LNCaP clone FGC (cell line): ENCODE data around the gene SMG6.

Source experiments
- DNase-seq: peaks from one replicate; pipeline ENCODE4 v3.0.0-alpha.2; 2011; ENCODE audit warnings: low read depth
- H3K4me3 ChIP-seq: 2 replicates; pipeline ENCODE4 v1.5.1; 2011; ENCODE audit warnings: mild to moderate bottlenecking, low read depth, low read length, control low read depth
- TF ChIP-seq, protein P1 (sequence below): IDR thresholded peaks from 2 replicates; pipeline ENCODE4 v1.5.1; 2012; ENCODE audit warnings: mild to moderate bottlenecking; ENCODE audit not compliant: control insufficient read depth, insufficient read depth; ENCODE audit errors: extremely low read depth

SMG6 gene

GRCh38 chr17:2123375-2124251, 180.0 kb downstream of the SMG6 start:
- no peak for DNase-seq
- peak overlapping the region; percentile 8; the same call in 1 of the 2 replicates for H3K4me3 ChIP-seq
- TF ChIP-seq, protein P1, sequence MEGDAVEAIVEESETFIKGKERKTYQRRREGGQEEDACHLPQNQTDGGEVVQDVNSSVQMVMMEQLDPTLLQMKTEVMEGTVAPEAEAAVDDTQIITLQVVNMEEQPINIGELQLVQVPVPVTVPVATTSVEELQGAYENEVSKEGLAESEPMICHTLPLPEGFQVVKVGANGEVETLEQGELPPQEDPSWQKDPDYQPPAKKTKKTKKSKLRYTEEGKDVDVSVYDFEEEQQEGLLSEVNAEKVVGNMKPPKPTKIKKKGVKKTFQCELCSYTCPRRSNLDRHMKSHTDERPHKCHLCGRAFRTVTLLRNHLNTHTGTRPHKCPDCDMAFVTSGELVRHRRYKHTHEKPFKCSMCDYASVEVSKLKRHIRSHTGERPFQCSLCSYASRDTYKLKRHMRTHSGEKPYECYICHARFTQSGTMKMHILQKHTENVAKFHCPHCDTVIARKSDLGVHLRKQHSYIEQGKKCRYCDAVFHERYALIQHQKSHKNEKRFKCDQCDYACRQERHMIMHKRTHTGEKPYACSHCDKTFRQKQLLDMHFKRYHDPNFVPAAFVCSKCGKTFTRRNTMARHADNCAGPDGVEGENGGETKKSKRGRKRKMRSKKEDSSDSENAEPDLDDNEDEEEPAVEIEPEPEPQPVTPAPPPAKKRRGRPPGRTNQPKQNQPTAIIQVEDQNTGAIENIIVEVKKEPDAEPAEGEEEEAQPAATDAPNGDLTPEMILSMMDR: no peak

DNA sequence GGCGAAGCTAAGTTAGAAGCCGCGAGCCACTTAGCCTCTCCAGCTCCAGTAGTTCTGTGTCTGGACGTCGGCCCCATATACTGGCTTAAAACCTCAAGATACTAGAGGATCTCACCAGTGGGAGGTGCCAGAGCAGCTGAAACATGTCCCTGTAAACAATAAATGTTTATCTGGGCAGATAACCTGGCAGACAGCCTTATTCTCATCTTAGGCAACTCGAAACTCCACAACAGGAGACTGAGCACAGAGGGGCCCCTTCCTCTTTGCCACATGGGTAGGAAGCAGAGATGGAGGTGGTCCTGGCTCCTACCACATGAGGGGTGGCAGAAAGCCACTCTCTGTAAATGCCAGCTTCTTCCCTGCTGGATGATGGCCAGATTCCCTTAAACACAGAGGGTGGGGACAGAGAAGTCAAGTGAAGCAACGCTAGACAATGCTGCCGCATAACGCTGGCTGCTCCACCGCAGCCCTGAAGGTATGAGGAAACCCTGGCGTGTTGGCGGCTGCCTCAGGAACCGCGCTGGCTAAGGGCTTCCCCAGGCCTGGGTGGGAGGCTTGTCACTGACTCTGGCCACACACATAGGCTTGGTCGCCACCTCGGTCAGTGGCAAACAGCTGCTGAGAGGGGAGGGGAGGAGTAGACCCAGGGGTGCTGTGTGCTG, 180.8 kb downstream of the SMG6 start:
- peak overlapping the region; percentile 26 for H3K4me3 ChIP-seq
- TF ChIP-seq, protein P1: peak; percentile 53
- peak; percentile 87 for DNase-seq

GRCh38 chr17:2120586-2121335, 182.8 kb downstream of the SMG6 start:
- DNase-seq: no peak
- H3K4me3 ChIP-seq: no peak overlapping the region

DNA sequence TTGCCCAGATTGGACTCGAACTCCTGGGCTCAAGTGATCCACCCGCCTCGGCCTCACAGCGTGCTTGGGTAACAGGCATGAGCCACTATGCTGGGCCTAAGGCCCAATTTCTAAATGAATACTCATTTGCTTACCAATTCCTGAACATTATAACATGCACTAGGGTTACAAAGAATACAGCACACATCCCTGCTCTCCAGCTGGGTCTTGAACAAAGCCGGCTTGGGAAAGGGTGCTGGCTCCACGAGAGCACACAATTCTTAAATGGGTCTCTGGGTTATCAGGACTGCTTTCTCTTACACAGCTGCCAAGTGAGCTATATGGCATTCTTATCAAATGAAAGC, 190.3 kb downstream of the SMG6 start:
- no peak for DNase-seq
- no peak overlapping the region for H3K4me3 ChIP-seq
- TF ChIP-seq, protein P1: no peak

More at GRCh38 chr17:2120586-2121335, 182.8 kb downstream of the SMG6 start:
- TF ChIP-seq, protein P1: no peak

DNA sequence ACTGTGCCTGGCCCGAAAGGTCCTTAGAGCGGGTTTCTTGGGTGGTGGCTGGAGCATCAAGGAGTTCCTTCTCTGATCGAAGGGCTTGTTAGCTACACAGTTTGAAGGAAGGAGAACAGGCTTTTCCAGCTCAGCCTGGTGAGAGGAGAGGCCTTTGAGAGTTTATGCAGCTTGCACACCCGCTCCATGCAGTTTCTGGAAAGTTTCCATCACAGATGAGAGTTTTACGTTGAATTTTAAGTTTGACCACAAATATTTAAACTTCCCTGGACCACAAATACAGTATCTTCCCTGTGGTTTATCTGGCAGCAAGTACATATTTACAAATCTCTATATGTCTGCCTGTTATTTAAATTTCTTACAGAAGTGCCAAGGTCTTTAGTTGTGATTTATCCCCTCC, 191.9 kb downstream of the SMG6 start:
- no peak overlapping the region for H3K4me3 ChIP-seq
- TF ChIP-seq, protein P1: no peak
- peak; percentile 97 for DNase-seq

DNA sequence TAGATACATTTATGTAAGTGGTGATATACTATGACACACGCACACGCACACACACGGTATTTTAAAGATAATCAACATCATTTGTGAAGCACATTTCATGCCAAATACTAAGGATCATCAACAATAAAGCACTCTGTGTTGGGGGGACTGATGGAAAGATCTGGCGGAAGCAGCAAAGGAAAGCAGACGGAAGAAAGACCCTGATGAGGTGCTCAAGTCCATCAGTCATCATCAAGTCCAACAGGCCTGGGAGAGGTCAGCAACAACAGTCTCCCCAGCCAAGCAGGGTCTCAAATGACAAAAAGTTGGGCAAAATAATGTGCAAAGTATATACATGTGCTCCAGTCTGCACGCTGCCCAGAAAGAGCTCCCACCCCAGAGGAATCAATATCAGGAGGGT, 193.1 kb downstream of the SMG6 start:
- no peak overlapping the region for H3K4me3 ChIP-seq
- DNase-seq: no peak
- TF ChIP-seq, protein P1: no peak
